22Rv1 (cell line): ENCODE data around the gene TPRG1L.

ENCODE experiments used
- ZFX ChIP-seq: fragments of 450-650 bp; IDR thresholded peaks from 2 replicates; pipeline ENCODE4 v1.6.1; 2017; ENCODE audit warnings: antibody characterized with exemption, borderline replicate concordance
- TF ChIP-seq, protein P1 (sequence below): fragments of 450-650 bp; IDR thresholded peaks from 2 replicates; pipeline ENCODE4 v1.5.1; 2017; ENCODE audit warnings: mild to moderate bottlenecking

DNA sequence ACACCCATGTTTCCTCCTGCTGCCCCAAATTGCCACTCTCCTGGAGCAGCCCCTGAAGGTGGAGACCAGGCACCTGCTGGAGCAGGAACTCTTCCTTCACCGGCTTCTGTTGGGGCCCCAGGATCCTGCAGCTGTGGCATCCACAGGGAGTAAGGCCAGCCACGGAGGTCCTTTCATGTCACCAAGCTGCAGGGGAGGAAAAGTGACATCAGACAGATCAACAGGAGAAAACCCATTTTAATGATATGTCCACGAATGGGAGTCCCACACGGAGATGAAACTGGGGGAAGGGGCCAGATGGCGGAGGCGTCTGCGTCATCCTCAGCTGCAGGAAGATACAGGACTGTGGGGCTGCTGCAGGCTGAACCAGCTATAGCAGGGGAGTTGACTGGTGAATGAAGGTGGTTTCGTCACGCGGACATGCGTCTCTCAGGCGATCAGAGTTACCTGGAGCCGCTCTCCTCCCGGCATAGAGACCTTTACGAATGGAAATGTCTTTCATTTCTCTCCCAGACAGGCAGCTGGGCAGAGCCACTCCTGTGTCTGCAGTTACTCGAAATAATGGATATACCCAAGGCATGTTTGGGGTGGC is 37.4 kb downstream of the TPRG1L start:
- TF ChIP-seq, protein P1, sequence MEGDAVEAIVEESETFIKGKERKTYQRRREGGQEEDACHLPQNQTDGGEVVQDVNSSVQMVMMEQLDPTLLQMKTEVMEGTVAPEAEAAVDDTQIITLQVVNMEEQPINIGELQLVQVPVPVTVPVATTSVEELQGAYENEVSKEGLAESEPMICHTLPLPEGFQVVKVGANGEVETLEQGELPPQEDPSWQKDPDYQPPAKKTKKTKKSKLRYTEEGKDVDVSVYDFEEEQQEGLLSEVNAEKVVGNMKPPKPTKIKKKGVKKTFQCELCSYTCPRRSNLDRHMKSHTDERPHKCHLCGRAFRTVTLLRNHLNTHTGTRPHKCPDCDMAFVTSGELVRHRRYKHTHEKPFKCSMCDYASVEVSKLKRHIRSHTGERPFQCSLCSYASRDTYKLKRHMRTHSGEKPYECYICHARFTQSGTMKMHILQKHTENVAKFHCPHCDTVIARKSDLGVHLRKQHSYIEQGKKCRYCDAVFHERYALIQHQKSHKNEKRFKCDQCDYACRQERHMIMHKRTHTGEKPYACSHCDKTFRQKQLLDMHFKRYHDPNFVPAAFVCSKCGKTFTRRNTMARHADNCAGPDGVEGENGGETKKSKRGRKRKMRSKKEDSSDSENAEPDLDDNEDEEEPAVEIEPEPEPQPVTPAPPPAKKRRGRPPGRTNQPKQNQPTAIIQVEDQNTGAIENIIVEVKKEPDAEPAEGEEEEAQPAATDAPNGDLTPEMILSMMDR = no peak
- no peak for TF ChIP-seq ZFX
